Activated CD4-positive, alpha-beta T cell treated with anti-CD3 and anti-CD28 coated beads, Interleukin-2, amount 50 U/mL, for 48 hours (primary cell): ENCODE data around the gene CNOT1.

Experiments used
- DNase-seq, 2 experiments: peaks; one replicate each; pipeline ENCODE4 v3.0.0-alpha.2; 2020

CNOT1 gene

GRCh38 chr16:58515125-58515870 lies 114.3 kb downstream of the CNOT1 start, which contains the start of gene SETD6:
SETD6 (plus strand) TSS chr16:58515517; CDS start chr16:58515538, 21 bp downstream.
- peak; percentile 84 to 85 for DNase-seq

GRCh38 chr16:58513874-58514273 lies 115.8 kb downstream of the CNOT1 start:
- DNase-seq, result no peak

- DNase-seq, result peak; percentile 91 to 92
These were observed 117.5 kb downstream of the CNOT1 start for GRCh38 chr16:58511933-58512815.

- DNase-seq, result no peak
These were observed 118.6 kb downstream of the CNOT1 start for GRCh38 chr16:58510776-58511628.

DNA sequence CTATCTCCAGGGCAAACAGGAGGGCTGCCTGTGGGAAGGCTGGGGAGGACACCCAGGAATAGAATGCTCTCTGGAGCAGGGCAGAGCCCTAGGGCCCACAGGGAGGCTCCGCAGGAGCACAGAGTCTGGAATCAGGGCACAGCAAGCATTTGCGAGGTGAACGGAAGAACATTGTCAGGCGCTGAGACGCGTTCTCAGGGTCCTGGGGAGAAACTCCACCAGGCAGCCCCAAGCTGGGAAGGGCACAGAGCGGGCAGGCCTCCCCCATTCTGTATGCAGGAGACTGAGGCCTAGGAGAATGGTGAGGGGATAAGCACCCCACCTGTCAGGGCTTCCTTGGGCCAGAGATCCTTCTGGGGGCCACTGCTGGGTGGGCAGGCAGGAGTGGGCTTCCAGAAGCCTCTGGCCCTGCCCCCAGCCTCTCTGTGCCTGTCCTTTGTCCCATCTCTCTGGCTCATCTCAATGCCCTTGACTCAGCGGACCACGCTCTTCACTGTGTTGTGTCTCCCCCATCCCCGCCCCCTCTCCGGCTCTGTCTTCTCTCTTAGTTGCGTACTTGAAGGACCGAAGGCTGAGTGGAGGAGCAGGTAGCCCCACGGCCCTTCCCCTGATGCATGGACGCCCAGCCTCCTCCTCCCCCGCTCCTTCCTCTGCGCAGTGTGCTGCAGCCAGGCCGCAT lies 119.4 kb downstream of the CNOT1 start:
- DNase-seq, result peak in 1 of 2 experiments; percentile 2

DNA sequence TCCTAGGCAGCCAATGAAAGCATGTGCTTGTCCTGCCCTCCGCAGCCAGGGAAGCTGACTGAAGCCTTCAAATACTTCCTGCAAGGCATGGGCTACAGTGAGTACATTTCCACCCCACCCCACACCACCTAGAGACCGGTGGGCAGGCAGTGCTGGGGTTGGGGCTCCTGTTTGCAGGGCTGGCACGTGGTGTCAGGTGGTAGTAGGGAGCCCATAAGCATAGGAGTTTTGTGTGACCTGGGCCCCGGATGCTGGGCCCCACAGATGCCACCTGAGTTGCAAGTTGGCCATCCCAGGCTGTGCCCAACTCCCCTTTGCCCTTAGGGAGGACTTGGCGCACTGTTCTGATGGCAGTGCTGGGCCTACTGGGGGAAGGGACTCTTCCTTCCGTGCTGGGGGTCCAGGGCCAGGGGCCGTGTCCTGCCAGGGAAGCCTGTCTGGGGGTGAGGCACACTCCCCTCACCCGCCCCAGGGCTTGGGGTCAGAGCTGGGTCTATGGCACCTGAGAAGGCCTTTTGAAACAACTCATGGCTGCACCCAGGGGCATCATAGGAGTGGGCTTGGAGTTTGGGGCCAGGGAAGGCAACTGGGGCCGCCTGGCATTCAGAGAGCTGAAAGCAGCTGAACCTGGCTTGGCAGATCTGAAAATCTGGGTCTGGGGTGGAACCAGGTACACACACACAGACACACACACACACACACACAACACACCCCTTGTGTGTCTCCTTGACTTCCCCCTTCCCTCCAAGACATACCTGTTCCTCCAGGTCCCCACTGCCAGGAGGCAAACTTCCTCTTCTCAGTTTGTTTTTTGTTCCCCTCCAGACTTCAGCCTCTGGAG lies 120.2 kb downstream of the CNOT1 start:
- peak in 1 of 2 experiments; percentile 1 for DNase-seq

DNA sequence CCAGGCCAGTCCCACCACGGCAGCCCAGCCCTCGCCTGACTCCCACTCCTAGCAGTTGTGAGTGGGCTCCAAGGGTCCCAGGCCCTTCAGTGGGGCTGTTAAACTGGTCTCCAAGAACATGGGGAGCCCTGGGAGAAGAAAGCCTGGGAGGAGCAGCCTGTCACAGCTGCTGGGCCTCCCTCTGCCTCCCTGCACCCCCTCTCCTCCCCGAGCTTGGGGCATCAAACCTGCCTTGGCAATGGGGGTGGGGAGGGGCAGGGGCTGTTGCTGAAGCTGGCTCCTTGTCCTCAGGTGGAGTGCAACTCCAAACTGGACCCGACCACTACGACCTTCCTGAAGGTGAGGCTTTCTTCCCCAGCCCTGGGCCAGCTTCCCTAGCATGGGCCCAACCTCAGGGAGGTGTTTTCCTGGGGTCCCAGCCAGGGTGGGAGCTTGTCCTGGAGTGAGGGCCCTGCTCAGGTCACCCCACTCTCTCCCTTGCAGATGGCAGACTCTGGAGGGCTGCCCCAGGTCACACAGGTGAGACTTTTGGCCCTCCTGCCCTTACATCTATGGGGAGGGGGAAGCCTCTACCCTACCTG lies 120.9 kb downstream of the CNOT1 start:
- no peak for DNase-seq

DNA sequence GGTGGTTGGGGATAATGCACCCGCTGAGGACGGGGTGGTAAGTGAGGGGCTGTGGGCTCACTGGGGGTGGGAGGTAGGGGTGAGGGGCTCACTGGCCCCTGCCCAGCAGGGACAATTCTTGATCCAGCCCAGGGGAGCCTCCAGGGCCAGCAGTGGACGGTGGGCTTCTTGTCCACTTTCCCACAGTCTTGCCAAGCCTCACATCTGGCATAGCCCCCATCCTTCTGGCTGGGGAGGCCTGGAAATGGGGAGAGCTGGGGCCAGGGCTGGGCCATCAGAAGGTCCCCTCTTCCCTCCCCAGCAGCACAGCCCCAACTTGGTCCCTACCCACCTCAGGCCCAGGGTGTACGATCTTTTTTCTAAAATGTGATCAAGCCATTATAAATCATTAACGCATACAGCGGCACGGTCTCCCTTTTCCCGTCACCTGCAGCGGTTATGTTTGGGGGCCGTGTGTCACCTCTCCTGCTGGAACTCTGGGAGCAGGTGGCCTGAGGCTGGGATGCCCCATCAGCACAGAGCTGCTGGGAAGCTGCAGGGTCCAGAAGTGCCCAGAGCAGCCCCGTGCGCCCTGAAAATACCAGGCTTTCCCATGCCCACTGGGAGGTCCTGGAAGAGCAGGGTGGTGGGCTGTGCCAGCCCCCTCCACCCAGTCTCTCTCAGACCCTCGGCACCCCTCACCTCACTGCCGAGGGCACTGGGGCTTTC lies 121.5 kb downstream of the CNOT1 start:
- no peak for DNase-seq

DNA sequence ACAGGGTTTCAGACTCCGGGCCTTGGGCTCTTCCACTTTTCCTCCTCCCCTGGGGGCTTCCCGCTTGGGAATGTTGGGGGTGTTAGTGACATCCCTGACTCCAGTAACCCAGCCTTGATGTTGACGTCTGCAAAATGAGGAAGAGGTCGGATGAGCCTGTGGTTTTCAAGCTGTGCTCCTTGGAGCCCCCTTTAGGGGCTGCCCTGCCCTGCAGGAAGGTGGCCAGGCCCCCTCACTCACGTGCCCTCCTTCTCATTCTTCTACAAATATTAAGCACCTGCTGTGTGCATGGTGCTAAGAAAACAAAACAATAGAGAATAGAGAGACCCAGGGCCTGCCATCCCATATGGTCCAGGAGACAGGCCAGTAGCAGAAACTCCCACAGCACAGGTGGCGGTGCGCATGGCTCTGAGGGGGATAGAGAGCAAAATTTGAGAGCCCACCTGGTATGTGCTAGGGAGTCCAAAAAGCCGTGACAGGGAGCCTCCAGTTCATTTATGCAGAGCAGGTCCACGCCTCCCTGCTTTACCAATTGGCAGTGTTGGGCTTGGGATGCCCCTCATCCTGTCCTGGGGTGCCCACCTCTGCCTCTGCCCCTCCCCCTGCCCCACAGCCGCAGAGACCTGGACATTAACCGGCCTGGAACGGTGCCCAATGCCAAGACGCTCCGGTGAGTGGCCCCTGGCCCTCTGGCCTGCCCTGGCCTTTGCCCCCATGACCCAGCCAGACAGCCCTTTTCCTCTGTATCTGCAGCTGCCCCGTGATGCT lies 122.2 kb downstream of the CNOT1 start:
- DNase-seq, result no peak

DNA sequence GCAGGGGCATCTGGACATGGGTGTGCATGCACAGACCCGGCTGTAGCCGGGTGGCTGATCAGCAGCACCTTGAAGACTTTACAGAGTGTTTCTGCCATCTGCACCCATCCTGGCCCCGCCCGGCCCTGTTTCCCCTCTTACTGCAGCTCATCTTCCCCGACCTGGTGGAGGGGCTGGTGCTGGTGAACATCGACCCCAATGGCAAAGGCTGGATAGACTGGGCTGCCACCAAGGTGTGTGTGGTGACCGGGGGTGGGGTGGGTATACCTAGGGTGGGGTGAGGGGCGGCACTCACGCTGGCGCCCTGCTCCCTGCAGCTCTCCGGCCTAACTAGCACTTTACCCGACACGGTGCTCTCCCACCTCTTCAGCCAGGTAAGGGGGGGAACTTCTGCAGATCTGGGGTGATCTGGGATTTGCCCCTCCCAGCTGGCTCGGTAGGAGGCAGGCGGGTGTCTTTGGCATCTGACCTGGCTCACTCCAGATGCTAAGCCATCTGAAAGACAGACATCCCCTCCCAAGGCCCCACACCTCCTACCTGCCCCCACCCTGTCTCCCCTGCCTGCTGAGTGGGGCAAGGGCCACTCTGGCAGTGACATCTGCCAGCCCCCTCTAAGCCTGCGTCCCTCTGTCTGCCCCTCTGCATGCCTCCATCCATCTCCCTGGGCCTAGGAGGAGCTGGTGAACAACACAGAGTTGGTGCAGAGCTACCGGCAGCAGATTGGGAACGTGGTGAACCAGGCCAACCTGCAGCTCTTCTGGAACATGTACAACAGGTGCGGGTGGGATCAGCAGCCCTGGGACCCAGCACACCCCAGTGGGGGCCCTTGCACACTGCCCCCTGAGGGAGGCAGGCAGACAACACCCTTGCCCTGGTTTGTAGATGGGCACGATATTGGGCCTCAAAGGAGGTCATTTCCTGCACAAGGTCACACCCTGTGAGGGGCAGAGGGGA lies 123.1 kb downstream of the CNOT1 start:
- peak in 1 of 2 experiments; percentile 1 for DNase-seq

DNA sequence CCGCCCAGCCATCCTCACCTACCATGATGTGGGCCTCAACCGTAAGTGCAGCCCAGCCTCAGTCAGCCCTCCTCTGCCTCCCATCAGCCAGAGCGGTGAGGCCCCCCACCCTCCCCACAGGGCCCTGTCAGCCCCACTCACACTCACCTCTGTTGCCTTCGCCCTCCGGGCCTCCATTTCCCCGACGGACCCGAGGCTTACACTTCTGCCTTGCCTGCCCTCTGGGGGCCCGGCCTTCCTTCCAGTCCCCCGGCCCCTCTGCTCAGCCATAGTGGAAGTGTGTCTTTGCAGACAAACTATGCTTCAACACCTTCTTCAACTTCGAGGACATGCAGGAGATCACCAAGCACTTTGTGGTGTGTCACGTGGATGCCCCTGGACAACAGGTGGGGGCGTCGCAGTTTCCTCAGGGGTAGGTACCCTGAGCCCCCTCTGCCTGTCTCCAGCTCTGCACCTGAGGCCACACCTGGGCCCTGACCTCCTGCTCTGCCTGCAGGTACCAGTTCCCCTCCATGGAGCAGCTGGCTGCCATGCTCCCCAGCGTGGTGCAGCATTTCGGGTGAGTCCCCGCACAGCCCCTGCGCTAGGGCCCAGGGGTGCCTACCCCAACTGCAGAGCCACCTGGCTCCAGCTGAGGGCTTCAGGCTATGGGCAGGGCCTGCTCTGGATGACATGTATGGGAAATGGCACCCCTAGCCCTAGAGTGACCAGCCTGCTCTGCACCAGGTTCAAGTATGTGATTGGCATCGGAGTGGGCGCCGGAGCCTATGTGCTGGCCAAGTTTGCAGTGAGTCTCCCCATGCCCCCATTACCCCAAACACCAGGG lies 125.5 kb downstream of the CNOT1 start:
- no peak for DNase-seq

GRCh38 chr16:58503166-58503862 lies 126.3 kb downstream of the CNOT1 start:
- no peak for DNase-seq

DNA sequence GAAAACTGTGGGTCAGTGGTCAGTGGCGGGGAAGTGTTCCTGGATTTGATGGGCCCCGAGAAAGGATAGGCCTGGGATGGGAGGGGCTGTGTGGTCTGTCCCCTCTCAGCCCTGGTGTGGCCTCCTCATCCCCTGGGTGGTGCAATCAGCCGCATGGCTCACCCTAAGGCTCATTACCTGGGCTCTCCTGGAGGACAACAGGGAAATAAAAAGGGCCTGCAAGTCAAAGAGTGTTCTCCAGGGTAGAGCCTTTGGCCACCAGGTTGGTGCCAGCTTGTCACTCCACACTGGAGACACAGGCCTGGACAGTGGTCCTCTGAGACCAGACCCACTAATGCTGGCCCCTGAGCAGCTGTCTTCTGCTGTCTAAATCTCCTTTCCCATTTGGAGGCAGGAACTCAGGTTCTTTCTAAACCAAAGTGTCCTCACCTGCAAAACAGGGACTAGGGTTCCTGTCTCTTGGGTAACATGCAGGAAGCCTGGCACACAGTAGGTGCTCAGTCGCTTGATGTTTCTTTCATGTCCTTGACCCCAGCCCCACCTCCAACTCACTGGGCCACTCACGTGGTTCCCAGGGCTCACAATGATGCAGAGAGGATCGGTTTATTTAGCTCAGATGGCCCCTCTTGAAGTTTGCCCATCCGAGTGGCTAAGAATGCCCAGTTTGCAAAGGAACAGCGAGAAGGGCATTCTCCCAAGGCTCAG lies 127.3 kb downstream of the CNOT1 start:
- DNase-seq, result no peak

- peak; percentile 40 to 59 for DNase-seq
These were observed 128.1 kb downstream of the CNOT1 start for GRCh38 chr16:58501242-58502131.
